ENCODE results near the gene EIF2B5.

- no peak for TF ChIP-seq CTCF (IDR thresholded peaks at IDR 0.05 in 2 of 3, conservative IDR thresholded peaks at IDR 0.05 in 1 of 3; ENCODE audit: insufficient read depth in 2 of 3, low read depth in 1 of 3, low read length in 3 of 3)
- no peak for TF ChIP-seq MAZ (CRISPR knock-in tag; conservative IDR thresholded peaks at IDR 0.05 in 1 of 2, IDR thresholded peaks at IDR 0.05 in 1 of 2)
Observed at GRCh38 chr3:184156522-184156955, 21.4 kb downstream of the EIF2B5 start.
